Measurements from ENCODE around the gene ITGAE.
A peak's percentile ranks its signal among the peaks of the same experiment; 100 is the strongest.

- TF ChIP-seq, protein P1, sequence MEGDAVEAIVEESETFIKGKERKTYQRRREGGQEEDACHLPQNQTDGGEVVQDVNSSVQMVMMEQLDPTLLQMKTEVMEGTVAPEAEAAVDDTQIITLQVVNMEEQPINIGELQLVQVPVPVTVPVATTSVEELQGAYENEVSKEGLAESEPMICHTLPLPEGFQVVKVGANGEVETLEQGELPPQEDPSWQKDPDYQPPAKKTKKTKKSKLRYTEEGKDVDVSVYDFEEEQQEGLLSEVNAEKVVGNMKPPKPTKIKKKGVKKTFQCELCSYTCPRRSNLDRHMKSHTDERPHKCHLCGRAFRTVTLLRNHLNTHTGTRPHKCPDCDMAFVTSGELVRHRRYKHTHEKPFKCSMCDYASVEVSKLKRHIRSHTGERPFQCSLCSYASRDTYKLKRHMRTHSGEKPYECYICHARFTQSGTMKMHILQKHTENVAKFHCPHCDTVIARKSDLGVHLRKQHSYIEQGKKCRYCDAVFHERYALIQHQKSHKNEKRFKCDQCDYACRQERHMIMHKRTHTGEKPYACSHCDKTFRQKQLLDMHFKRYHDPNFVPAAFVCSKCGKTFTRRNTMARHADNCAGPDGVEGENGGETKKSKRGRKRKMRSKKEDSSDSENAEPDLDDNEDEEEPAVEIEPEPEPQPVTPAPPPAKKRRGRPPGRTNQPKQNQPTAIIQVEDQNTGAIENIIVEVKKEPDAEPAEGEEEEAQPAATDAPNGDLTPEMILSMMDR (IDR thresholded peaks at IDR 0.05): peak; percentile 29
- TF ChIP-seq EZH2 (IDR thresholded peaks at IDR 0.05) (no peak), EZH2phosphoT487 (IDR thresholded peaks at IDR 0.05) (no peak)
Observed at GRCh38 chr17:3692346-3692745, 108.6 kb downstream of the ITGAE start.
